ENCODE data around the gene SYTL2.

- no peak for TF ChIP-seq CTCF (IDR thresholded peaks at IDR 0.05)
- no peak for TF ChIP-seq MAX (IDR thresholded peaks at IDR 0.05; ENCODE audit: low read depth)
- no peak for TF ChIP-seq RAD21 (IDR thresholded peaks at IDR 0.05; ENCODE audit: low read length)
These were observed 23.8 kb downstream of the SYTL2 start for GRCh38 chr11:85787168-85787567.

All from SK-N-SH (cell line).